ENCODE results near the gene PRRG4.

DNA sequence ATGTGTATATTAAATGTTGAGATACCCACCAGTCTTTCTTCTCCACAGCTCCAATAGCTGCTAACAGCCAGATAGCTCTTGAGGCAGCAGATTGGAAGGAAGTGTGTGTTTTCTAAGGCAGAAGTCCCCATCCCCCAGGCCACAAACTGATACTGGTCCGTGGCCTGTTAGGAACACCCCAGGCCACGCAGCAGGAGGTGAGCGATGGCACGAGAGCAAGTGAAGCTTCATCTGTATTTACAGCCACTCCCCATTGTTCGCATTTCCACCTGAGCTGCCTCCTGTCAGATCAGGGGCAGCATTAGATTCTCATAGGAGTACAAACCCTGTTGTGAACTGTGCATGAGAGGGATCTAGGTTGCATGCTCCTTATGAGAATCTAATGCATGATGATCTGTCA lies 48.0 kb upstream of the PRRG4 start:
- no peak for TF ChIP-seq CTCF (conservative IDR thresholded peaks at IDR 0.05)
- TF ChIP-seq EZH2 (IDR thresholded peaks at IDR 0.05; ENCODE audit: low read depth): no peak

Measured in PC-9 (cell line).